ENCODE results near the gene CLEC3B. TPM values are rescaled to one million over a fixed set of nuclear protein-coding genes. Genes with fewer than 3 reads are reported as not detected.
A peak's percentile ranks its signal among the peaks of the same experiment; 100 is the strongest.

Gene CLEC3B
- total RNA-seq, 2 experiments from 2014 or later, result 0.30 to 0.37 TPM

DNA sequence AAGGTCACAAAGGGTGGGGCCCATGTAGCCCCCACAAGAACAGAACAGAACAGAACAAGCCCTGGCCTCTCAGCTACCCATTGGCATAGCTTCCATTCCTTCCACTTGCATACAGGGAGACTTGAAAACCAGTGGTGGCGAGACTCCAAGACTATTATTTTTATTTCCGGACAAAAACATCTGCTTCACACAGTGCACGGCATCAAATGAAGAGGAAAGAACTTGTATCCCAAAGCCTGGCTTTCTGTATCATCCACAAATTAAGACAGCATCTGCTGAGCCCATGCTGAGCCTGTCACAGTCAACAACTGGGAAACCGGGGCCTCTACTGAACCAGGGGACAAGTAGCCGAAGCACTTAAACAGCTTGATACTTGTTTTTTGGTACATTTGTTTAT lies 56.0 kb downstream of the CLEC3B start:
- CTCF ChIA-PET, result interaction anchor here (1.0 to 1.2 kb wide), 2 partner anchors 10 to 15 kb away, joined by 3 read pairs; no protein-coding TSS in a partner anchor
- H3K4me3 Mint-ChIP-seq, result no peak overlapping the region
- H3K9me3 Mint-ChIP-seq, result peaks cover 7% of the 10 kb centered on the region
- DNase-seq, result no peak
- peaks cover 17% of the 10 kb centered on the region for H3K36me3 Mint-ChIP-seq (ENCODE audit: low read depth)
- H3K4me1 Mint-ChIP-seq, result peaks cover 15% of the 10 kb centered on the region
- peaks cover 3% of the 10 kb centered on the region for H3K27me3 Mint-ChIP-seq
- POLR2A ChIA-PET, result no interaction called here
- H3K27ac Mint-ChIP-seq, result peak overlapping the region; percentile 44

DNA sequence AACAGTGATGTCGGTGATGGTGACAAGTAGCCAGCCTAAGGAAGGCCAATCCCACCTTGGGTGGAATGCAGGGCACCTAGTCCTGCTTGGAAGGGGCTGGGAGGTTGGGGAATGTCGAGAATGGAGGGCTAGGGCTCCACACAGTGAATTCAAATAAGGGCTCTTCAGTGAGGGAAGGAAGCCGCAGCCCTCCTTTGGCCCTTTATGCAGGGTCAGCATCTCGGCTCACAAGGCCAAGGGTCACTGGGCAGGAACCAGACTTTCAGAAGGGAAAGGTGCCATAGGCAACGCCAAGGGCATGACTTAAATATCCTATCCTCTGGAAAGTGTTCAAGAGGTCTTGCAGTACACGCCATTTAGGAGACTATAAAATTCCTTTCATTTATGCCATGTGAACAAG lies 56.9 kb downstream of the CLEC3B start:
- no peak for DNase-seq
- H3K4me3 Mint-ChIP-seq, result no peak overlapping the region
- H3K27ac Mint-ChIP-seq, result no peak overlapping the region
- peaks cover 22% of the 10 kb centered on the region for H3K36me3 Mint-ChIP-seq (ENCODE audit: low read depth)
- ChIA-PET CTCF (no interaction called here), POLR2A (no interaction called here)
- peaks cover 3% of the 10 kb centered on the region for H3K27me3 Mint-ChIP-seq
- peaks cover 15% of the 10 kb centered on the region for H3K4me1 Mint-ChIP-seq
- peaks cover 7% of the 10 kb centered on the region for H3K9me3 Mint-ChIP-seq

GRCh38 chr3:45084361-45084760 lies 58.3 kb downstream of the CLEC3B start:
- DNase-seq, result no peak
- Mint-ChIP-seq H3K9me3 (peaks cover 7% of the 10 kb centered on the region), H3K27me3 (peaks cover 3% of the 10 kb centered on the region), H3K4me1 (peaks cover 12% of the 10 kb centered on the region), H3K4me3 (no peak overlapping the region), H3K36me3 (ENCODE audit: low read depth) (peaks cover 31% of the 10 kb centered on the region), H3K27ac (peak overlapping the region; percentile 46)
- ChIA-PET CTCF (interaction anchor here (0.6 to 1.3 kb wide), 3 partner anchors 9 to 124 kb away, joined by 3 read pairs; no protein-coding TSS in a partner anchor), POLR2A (no interaction called here)

- peaks cover 34% of the 10 kb centered on the region for H3K36me3 Mint-ChIP-seq (ENCODE audit: low read depth)
- peaks cover 4% of the 10 kb centered on the region for H3K9me3 Mint-ChIP-seq
- H3K27ac Mint-ChIP-seq, result no peak overlapping the region
- H3K4me3 Mint-ChIP-seq, result no peak overlapping the region
- peaks cover 3% of the 10 kb centered on the region for H3K27me3 Mint-ChIP-seq
- POLR2A ChIA-PET, result no interaction called here
- CTCF ChIA-PET, result interaction anchor here (0.6 to 1.3 kb wide), 4 partner anchors 9 to 123 kb away, joined by 3 to 4 read pairs (median 3); no protein-coding TSS in a partner anchor
- DNase-seq, result no peak
- peaks cover 7% of the 10 kb centered on the region for H3K4me1 Mint-ChIP-seq
Observed at GRCh38 chr3:45084820-45085816, 59.0 kb downstream of the CLEC3B start.

Other genes with a start within 250 kb of the CLEC3B start
- gene TMEM42, start 164.4 kb upstream of the CLEC3B start, total RNA-seq, result 10 to 100 TPM; 10.7 to 13.0 TPM
- not detected for gene TGM4, start 151.7 kb upstream of the CLEC3B start, total RNA-seq
- 10 to 100 TPM; 47.5 to 50.7 TPM for gene ZDHHC3, start 50.1 kb upstream of the CLEC3B start, total RNA-seq
- 10 to 100 TPM; 35.8 to 40.2 TPM for gene EXOSC7, start 50.1 kb upstream of the CLEC3B start, total RNA-seq
- gene CDCP1, start 120.1 kb downstream of the CLEC3B start, total RNA-seq, result 10 to 100 TPM; 21.7 to 22.2 TPM
- under 1 TPM; 0.54 to 0.55 TPM for gene TMEM158, start 200.0 kb downstream of the CLEC3B start, total RNA-seq